SU-DHL-6 (cell line): ENCODE measurements around the gene HMX1.

ENCODE experiments used
- H2AFZ ChIP-seq: fragments of 200-600 bp; sonication (generic); 2 replicates; pipeline ENCODE4 v1.6.1; 2014; ENCODE audit warnings: low read depth, mild to moderate bottlenecking, moderate library complexity, mixed read lengths, antibody characterized with exemption, low read length; ENCODE audit not compliant: severe bottlenecking
- H3F3A ChIP-seq: fragments of 200-600 bp; shearing (Covaris generic); 2 replicates; pipeline ENCODE4 v1.6.0; 2016; ENCODE audit warnings: antibody characterized with exemption, mild to moderate bottlenecking; ENCODE audit not compliant: insufficient read depth
- H3K27ac ChIP-seq: fragments of 200-600 bp; sonication (generic); 2 replicates; pipeline ENCODE4 v1.5.1; 2016; ENCODE audit warnings: low read depth, mild to moderate bottlenecking, low read length, moderate library complexity, mixed read lengths
- H3K27me3 ChIP-seq: fragments of 200-600 bp; sonication (generic), shearing (Covaris generic); 2 replicates; pipeline ENCODE4 v1.6.0; 2014; ENCODE audit warnings: mild to moderate bottlenecking, low read length
- H3K36me3 ChIP-seq: fragments of 200-600 bp; sonication (generic); 2 replicates; pipeline ENCODE4 v1.6.1; 2014; ENCODE audit warnings: mild to moderate bottlenecking, low read length, mixed read lengths
- H3K4me2 ChIP-seq: fragments of 300-600, 200-600 bp; shearing (Covaris generic), sonication (generic); 2 replicates; pipeline ENCODE4 v1.6.0; 2014; ENCODE audit warnings: low read length, low read depth, mild to moderate bottlenecking; ENCODE audit not compliant: poor library complexity, severe bottlenecking
- H3K4me3 ChIP-seq: fragments of 200-600 bp; sonication (generic); 2 replicates; pipeline ENCODE4 v1.5.1; 2014; ENCODE audit warnings: antibody characterized with exemption, low read length, mild to moderate bottlenecking, mixed read lengths; ENCODE audit not compliant: insufficient read depth, poor library complexity, severe bottlenecking
- H3K79me2 ChIP-seq: fragments of 200-600 bp; sonication (generic); 2 replicates; pipeline ENCODE4 v1.6.1; 2014; ENCODE audit warnings: mild to moderate bottlenecking, low read length, moderate library complexity; ENCODE audit not compliant: insufficient read depth
- H3K9ac ChIP-seq: fragments of 200-600 bp; sonication (generic); 2 replicates; pipeline ENCODE4 v1.7.0; 2014; ENCODE audit warnings: mild to moderate bottlenecking, low read length
- H3K9me2 ChIP-seq: fragments of 200-600 bp; sonication (generic); replicated peaks from 2 replicates; pipeline ENCODE4 v1.6.1; 2014; ENCODE audit warnings: low read length; ENCODE audit not compliant: insufficient read depth
- H3K9me3 ChIP-seq: fragments of 200-600 bp; sonication (generic); 2 replicates; pipeline ENCODE4 v1.6.1; 2014; ENCODE audit warnings: low read length, mixed read lengths; ENCODE audit not compliant: insufficient read depth
- H4K20me1 ChIP-seq: fragments of 200-600 bp; sonication (generic); 2 replicates; pipeline ENCODE4 v1.6.1; 2014; ENCODE audit warnings: low read depth, mild to moderate bottlenecking, antibody characterized with exemption, low read length, moderate library complexity, mixed read lengths
- EZH2phosphoT487 ChIP-seq: fragments of 200-600 bp; sonication (generic), shearing (Covaris generic); conservative IDR thresholded peaks from 2 replicates; pipeline ENCODE4 v1.6.1; 2018; ENCODE audit warnings: mild to moderate bottlenecking, antibody characterized with exemption, low read length, moderate library complexity, mixed read lengths
- TF ChIP-seq, protein P1 (sequence below): fragments of 200-600 bp; sonication (generic); IDR thresholded peaks from one replicate; pipeline ENCODE4 v1.5.1; 2017; ENCODE audit warnings: antibody characterized with exemption, mild to moderate bottlenecking, low read length, moderate library complexity; ENCODE audit not compliant: insufficient read depth, poor library complexity, severe bottlenecking

HMX1 gene

GRCh38 chr4:8850074-8850829 is 21.4 kb downstream of the HMX1 start:
- TF ChIP-seq EZH2phosphoT487: no peak
- TF ChIP-seq, protein P1, sequence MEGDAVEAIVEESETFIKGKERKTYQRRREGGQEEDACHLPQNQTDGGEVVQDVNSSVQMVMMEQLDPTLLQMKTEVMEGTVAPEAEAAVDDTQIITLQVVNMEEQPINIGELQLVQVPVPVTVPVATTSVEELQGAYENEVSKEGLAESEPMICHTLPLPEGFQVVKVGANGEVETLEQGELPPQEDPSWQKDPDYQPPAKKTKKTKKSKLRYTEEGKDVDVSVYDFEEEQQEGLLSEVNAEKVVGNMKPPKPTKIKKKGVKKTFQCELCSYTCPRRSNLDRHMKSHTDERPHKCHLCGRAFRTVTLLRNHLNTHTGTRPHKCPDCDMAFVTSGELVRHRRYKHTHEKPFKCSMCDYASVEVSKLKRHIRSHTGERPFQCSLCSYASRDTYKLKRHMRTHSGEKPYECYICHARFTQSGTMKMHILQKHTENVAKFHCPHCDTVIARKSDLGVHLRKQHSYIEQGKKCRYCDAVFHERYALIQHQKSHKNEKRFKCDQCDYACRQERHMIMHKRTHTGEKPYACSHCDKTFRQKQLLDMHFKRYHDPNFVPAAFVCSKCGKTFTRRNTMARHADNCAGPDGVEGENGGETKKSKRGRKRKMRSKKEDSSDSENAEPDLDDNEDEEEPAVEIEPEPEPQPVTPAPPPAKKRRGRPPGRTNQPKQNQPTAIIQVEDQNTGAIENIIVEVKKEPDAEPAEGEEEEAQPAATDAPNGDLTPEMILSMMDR: no peak
- no peaks in the 10 kb centered on the region for H3K27me3 ChIP-seq

GRCh38 chr4:8849266-8850073 is 22.2 kb downstream of the HMX1 start:
- no peak overlapping the region for H3K4me2 ChIP-seq
- TF ChIP-seq, protein P1: no peak
- no peak for TF ChIP-seq EZH2phosphoT487
- no peaks in the 10 kb centered on the region for H4K20me1 ChIP-seq
- no peaks in the 10 kb centered on the region for H3K9me3 ChIP-seq
- H3K27ac ChIP-seq: no peak overlapping the region
- no peaks in the 10 kb centered on the region for H3K36me3 ChIP-seq
- no peaks in the 10 kb centered on the region for H3K79me2 ChIP-seq
- no peak overlapping the region for H2AFZ ChIP-seq
- H3F3A ChIP-seq: no peaks in the 10 kb centered on the region
- H3K9ac ChIP-seq: no peak overlapping the region
- H3K9me2 ChIP-seq: no peaks in the 10 kb centered on the region
- H3K27me3 ChIP-seq: no peaks in the 10 kb centered on the region
- H3K4me3 ChIP-seq: no peak overlapping the region

More at GRCh38 chr4:8850074-8850829, 21.4 kb downstream of the HMX1 start:
- H3K36me3 ChIP-seq: no peaks in the 10 kb centered on the region
- H3K9ac ChIP-seq: no peak overlapping the region
- no peaks in the 10 kb centered on the region for H3K9me3 ChIP-seq
- H3K27ac ChIP-seq: no peak overlapping the region
- no peak overlapping the region for H2AFZ ChIP-seq
- H3F3A ChIP-seq: no peaks in the 10 kb centered on the region
- H4K20me1 ChIP-seq: no peaks in the 10 kb centered on the region
- H3K9me2 ChIP-seq: no peaks in the 10 kb centered on the region
- H3K4me2 ChIP-seq: no peak overlapping the region
- no peak overlapping the region for H3K4me3 ChIP-seq
- no peaks in the 10 kb centered on the region for H3K79me2 ChIP-seq

DNA sequence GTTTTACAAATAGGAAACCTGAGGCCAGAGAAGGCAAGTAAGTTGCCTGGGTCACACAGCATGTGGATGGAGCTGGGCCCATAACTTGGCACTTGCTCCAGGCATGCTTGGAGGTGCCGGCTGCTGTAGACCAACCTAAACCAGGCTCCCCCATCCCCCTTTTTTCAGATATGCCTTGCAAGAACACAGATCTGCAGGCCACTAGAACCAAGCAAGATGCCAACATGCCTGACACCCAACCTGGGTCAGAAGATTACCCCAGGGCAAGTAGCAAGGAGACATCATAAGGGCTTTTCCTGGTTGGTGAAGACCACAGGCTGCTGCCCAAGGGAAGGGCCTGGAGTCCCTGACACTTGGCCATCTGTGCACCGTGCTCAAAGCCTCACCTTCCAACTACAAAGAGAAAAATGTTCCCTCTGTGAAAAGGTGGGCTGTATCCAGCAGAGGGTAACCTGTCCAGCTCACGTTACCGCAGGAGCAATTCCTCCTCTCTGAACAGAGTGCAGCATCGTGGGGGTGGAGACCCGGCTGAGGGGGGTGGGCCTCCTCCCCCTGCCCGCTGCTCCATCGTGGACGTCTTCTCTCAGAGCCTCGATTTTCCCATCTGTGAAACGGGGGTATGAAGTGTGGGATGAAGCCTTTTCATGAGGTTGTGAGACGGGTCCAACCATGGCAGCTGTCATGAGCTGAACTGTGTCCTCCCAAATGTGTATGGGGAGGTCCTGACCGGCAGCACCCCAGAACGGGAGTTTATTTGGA is 23.0 kb downstream of the HMX1 start:
- no peak overlapping the region for H3K9ac ChIP-seq
- no peak overlapping the region for H2AFZ ChIP-seq
- H3K9me2 ChIP-seq: no peaks in the 10 kb centered on the region
- H4K20me1 ChIP-seq: no peaks in the 10 kb centered on the region
- H3K27me3 ChIP-seq: no peaks in the 10 kb centered on the region
- no peak overlapping the region for H3K4me2 ChIP-seq
- H3K4me3 ChIP-seq: no peak overlapping the region
- no peaks in the 10 kb centered on the region for H3K9me3 ChIP-seq
- H3F3A ChIP-seq: no peaks in the 10 kb centered on the region
- no peaks in the 10 kb centered on the region for H3K79me2 ChIP-seq
- TF ChIP-seq EZH2phosphoT487: no peak
- TF ChIP-seq, protein P1: no peak
- no peaks in the 10 kb centered on the region for H3K36me3 ChIP-seq
- no peak overlapping the region for H3K27ac ChIP-seq
